Panc1 (cell line): ENCODE measurements around the gene PARD6G.

Source experiments
- TF ChIP-seq, protein P1 (sequence below): fragments of 450-650 bp; IDR thresholded peaks from 2 replicates; pipeline ENCODE4 v1.5.1; 2017; ENCODE audit warnings: mild to moderate bottlenecking
- TF ChIP-seq, protein P2 (sequence below), 2 experiments: IDR thresholded peaks; 2 replicates each; pipeline ENCODE4 v1.6.1; 2011 to 2012; ENCODE audit warnings: low read depth in 2 of 2, control low read depth in 1 of 2, low read length in 1 of 2, mild to moderate bottlenecking in 1 of 2, moderate library complexity in 1 of 2; ENCODE audit not compliant: insufficient read depth in 1 of 2

DNA sequence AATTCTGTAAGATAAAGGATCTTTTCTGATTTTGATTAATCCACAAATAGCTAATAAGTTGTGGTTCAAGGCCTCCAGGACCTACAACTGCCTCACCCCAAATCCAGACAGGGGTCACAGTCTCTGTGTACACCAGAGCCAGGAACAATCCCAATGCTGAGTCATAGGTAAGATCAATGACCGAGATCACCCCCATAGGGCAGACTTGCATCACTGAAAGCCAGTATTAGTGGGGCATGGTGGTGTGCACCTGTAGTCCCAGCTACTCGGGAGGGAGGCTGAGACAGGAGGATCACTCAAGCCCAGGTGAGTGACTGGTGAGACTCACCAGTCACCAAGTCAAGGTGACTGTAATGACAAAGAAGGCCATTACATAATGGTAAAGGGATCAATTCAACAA, 12.9 kb downstream of the PARD6G start:
- TF ChIP-seq, protein P1, sequence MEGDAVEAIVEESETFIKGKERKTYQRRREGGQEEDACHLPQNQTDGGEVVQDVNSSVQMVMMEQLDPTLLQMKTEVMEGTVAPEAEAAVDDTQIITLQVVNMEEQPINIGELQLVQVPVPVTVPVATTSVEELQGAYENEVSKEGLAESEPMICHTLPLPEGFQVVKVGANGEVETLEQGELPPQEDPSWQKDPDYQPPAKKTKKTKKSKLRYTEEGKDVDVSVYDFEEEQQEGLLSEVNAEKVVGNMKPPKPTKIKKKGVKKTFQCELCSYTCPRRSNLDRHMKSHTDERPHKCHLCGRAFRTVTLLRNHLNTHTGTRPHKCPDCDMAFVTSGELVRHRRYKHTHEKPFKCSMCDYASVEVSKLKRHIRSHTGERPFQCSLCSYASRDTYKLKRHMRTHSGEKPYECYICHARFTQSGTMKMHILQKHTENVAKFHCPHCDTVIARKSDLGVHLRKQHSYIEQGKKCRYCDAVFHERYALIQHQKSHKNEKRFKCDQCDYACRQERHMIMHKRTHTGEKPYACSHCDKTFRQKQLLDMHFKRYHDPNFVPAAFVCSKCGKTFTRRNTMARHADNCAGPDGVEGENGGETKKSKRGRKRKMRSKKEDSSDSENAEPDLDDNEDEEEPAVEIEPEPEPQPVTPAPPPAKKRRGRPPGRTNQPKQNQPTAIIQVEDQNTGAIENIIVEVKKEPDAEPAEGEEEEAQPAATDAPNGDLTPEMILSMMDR: no peak
- TF ChIP-seq, protein P2, sequence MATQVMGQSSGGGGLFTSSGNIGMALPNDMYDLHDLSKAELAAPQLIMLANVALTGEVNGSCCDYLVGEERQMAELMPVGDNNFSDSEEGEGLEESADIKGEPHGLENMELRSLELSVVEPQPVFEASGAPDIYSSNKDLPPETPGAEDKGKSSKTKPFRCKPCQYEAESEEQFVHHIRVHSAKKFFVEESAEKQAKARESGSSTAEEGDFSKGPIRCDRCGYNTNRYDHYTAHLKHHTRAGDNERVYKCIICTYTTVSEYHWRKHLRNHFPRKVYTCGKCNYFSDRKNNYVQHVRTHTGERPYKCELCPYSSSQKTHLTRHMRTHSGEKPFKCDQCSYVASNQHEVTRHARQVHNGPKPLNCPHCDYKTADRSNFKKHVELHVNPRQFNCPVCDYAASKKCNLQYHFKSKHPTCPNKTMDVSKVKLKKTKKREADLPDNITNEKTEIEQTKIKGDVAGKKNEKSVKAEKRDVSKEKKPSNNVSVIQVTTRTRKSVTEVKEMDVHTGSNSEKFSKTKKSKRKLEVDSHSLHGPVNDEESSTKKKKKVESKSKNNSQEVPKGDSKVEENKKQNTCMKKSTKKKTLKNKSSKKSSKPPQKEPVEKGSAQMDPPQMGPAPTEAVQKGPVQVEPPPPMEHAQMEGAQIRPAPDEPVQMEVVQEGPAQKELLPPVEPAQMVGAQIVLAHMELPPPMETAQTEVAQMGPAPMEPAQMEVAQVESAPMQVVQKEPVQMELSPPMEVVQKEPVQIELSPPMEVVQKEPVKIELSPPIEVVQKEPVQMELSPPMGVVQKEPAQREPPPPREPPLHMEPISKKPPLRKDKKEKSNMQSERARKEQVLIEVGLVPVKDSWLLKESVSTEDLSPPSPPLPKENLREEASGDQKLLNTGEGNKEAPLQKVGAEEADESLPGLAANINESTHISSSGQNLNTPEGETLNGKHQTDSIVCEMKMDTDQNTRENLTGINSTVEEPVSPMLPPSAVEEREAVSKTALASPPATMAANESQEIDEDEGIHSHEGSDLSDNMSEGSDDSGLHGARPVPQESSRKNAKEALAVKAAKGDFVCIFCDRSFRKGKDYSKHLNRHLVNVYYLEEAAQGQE (IDR thresholded peaks at IDR 0.05; ENCODE audit: insufficient read depth in 1 of 2, low read depth in 2 of 2, low read length in 1 of 2): no peak
